DMS53 treated with DMSO at 0.1 percent for 48 hours (cell line): ENCODE measurements around the gene GRAMD2B.
"Not testable (repeated sequence)": the region's sequence is repeated elsewhere in the genome, so short reads cannot be mapped to it uniquely, and the experiment has no call there.

Experiments
- DNase-seq: peaks from one replicate; lab custom pipeline; 2025; ENCODE audit not compliant: unreplicated experiment; lab: John Stamatoyannopoulos, UW

GRAMD2B gene

DNA sequence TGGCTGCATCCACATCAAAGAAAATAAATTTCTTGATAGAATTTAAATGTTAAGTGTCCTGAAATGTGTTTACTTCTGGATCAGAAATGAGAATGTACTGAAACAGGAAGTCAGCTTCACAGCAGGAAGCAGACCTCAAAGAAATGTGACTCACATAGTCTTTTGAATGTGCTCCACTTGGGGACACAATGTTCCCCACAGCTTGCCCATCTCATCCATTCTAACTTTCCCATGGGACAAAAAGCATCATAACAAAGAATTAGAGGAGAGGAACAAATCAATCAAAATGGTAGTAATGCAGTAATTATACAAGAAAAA, 85.7 kb downstream of the GRAMD2B start:
- no peak for DNase-seq

DNA sequence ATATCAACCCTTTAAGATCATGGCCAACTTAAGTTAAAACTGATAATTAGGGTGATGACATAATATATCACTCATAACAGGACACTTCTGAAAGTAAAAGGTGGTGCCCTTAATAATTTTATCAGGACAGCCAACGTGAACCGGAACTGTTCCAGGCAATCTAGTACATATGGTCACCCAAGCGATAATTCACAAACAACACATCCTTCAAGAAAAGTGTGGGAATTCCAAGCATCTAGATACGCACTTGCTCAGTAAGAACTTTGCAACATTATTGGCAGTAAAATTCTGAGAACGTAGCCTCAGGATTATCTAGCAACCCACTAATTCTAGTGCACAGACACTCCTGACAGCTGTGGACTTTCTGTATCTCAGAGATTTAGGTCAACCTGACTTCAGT, 86.1 kb downstream of the GRAMD2B start:
- no peak for DNase-seq

DNA sequence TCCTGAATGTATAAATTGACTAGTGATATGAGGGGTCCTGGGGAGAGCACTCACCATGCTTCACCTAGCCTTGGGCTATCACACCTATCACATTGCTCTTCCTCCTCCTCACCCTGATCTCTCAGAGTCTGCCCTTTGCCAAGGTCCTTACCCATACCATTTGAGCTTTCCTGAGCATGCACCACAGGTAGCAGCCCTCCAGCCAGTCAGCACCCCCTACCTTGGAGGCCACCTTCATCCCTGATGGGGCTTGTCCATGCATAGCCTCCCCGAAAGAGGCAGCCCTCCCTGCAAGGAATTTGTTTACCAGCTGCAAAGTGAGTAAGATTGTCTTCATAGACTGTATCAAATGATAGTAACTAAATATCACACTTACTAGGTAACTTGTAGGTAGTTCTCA, 88.8 kb downstream of the GRAMD2B start:
- no peak for DNase-seq

DNA sequence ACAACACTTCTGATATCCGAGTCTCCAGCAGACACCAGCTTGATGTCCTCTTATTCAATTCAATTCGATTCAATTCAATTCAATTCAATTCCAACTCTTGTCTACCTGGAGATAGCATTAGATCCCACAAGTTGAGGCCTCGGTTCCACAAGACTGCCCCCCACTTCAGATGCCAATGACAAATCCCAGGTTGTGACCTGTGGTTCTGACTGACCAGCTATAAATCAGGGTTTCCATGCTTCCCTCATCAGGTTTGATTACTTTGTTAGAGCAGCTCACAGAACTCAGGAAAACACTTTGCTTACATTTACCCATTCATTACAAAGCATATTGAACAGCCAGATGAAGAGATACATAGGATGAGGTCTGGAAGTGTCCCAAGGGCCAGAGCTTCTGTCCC, 89.2 kb downstream of the GRAMD2B start:
- no peak for DNase-seq

GRCh38 chr5:126513302-126513701, 90.1 kb downstream of the GRAMD2B start:
- DNase-seq = no peak

DNA sequence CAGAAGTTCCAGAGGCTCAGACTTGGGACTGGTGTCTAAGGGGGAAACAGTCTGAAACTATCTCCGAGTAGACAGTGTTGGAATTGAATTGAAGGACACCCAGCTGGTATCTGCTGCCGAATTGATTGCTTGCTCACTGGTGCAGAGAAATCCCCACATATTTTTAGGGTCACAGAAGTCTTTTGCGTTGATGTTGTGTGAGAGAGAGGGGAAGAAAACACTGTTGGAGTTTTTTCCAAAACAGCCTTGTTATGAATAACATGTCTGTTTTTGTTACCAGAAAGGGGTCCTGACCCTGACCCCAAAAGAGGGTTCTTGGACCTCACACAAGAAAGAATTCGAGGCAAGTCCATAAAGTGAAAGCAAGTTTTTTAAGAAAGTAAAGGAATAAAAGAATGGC, 90.5 kb downstream of the GRAMD2B start:
- no peak for DNase-seq

GRCh38 chr5:126514131-126514557, 90.9 kb downstream of the GRAMD2B start:
- DNase-seq = no peak

GRCh38 chr5:126514558-126515141, 91.4 kb downstream of the GRAMD2B start:
- no peak for DNase-seq

DNA sequence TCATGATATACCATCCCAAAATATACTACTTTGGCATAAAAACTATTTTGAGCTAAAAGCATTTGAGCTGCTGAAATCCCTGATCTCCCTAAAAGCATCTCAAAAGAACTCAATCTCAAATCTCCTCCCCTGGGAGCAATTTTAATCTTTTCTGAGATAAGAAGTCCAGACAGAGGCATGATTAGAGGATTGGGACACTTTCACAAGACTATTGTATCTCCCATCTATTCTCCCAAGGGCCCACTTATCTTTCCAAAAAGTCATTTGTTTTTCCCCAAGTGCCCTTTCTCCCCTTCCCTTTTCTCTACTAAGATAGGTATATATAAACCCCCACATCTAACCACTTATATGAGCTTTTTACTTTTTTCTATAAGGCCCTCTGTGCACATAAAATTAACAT, 92.1 kb downstream of the GRAMD2B start:
- DNase-seq = no peak

- no peak for DNase-seq
These were observed 92.9 kb downstream of the GRAMD2B start for GRCh38 chr5:126516133-126516532.

DNA sequence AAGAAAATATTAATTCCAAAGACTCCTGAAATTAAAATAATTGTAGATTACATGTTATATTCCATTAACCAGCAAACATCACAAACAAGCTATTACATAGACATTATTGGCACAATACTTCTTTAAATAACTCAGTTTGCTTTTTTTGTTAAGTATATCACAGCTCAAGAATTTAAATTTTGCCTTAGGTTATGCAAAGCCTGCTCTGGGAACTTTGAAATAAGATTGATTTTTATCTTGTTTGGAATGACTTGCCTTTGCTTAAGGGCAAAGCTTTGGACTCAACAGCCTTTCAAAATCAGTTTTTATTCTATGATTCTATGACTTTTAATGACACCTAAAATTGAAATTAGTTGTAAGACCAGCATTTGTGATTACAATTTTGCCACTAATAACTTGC, 93.6 kb downstream of the GRAMD2B start:
- no peak for DNase-seq

DNA sequence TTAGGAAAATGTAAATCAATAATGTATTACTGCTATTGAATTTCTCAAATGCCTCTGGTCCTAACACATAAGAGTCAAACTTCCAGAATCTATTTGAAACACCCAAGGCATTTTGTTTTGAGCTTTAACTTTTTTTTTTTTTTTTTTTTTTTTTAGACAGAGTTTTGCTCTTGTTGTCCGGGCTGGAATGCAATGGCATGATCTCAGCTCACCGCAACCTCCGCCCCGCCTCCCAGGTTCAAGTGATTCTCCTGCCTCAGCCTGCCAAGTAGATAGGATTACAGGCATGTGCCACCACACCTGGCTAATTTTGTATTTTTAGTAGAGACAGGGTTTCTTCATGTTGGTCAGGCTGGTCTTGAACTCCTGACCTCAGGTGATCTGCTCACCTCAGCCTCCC, 96.0 kb downstream of the GRAMD2B start:
- not testable (repeated sequence) for DNase-seq

GRCh38 chr5:126519637-126520592, 96.7 kb downstream of the GRAMD2B start:
- no peak for DNase-seq

- DNase-seq = no peak
These were observed 97.4 kb downstream of the GRAMD2B start for GRCh38 chr5:126520593-126520953.

DNA sequence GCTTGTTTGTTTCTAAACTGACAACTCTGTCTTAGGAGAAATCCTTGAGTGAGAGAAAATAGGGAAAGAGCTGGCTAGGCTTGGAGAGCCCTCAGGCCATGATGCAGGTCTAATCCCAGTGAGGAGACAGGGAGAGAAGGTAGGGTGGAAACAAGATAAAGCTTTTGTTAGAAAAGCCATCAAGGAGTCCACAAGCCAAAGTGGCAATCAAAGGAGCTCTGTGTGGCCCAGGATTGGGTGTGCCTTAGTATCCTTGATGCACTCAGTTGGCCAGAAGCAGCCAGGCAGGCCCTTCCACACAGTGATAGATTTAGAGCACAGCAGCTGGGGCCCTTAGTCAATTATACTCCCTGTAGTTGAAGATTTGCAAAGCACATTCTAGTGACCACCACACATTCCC, 97.9 kb downstream of the GRAMD2B start:
- DNase-seq = no peak

DNA sequence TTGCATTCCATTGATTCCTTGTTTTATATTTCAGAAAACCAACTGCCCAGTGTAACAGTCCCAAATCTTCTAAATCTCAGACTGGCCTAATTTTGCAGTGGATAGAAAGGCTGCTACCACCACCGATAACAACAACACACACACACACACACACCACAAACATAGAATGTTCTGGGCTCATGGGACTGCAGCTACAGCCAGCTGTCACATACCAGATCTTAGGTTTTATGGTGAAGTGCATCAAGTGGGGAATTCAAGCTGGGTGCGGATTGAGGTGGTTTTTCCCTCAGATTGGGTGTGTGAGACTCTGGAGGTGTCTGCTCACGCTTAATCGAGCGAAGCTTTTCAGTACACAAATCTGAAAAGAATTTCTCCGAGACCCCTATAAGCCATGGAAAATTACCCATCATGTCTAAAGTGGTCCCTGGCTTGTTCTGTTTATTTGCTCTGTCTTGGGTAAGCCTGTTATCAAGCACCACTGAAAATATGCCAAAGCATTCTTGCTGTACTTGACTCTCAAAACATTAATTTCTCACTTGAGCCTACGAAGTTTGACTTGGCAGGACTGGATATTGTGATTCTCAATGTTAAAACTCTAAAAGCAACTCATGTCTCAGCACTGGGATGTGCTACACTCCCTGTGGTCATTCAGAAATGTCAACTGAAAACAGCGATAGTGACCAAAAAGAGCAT, 100.8 kb downstream of the GRAMD2B start:
- DNase-seq = no peak

DNA sequence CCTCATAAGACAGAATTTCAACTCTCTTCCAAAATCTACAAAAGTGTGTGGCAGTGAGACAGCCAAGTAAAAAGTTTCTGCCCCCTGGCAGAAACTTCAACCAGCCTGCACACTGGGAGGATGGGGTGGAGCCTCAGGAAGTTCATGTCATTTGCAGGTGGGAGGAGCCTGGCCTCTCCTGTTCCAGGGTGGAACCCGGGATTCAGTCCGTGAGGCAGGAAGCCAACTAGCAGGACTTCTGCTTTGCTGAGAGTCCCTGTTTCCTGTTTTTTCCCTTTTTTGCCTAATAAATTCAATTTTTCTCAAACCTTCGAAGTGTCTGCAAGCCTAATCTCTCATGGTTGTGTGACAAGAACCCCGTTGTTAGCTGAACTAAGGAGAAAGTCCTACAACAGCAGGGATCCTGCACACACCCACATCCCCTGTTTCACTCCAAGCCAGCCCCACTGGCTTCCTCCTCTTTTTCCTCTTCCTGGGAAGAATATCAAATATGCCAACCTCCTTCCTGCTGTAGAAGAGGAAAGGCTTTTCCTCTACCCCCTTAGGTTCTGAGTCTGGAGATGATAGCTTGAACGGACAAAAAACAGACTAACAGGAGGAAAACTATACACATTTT, 102.5 kb downstream of the GRAMD2B start:
- DNase-seq = no peak

DNA sequence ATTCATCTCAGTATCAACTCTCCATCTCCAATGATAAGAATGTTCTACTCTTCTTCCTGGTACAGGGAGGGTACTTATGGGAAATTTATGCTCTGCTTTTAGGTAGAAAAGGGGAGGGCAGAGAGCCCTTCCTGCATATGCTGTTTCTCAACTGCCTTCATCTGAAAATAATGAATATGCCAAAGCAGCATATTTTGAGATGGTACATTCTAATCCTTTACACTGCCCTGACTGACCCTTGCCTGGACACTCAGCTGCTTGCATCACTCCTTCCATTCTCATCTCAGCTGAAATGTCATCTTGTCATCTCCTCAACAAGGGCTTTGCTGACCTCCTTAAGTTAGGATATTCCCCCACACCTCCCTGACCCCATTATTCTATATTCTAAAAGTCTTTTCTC, 103.3 kb downstream of the GRAMD2B start:
- no peak for DNase-seq

GRCh38 chr5:126527158-126527557, 103.9 kb downstream of the GRAMD2B start:
- no peak for DNase-seq

- DNase-seq = no peak
These were observed 104.7 kb downstream of the GRAMD2B start for GRCh38 chr5:126527892-126528291.

GRCh38 chr5:126531543-126532120, 108.4 kb downstream of the GRAMD2B start:
- no peak for DNase-seq
